Right forelimb (tissue), 1 donor: ENCODE data around the gene PYY.
"Not testable (repeated sequence)": the region's sequence is repeated elsewhere in the genome, so short reads cannot be mapped to it uniquely, and the experiment has no call there.

Experiments used
- DNase-seq: peaks from one replicate; pipeline ENCODE4 v3.0.0-alpha.2; 2018

PYY gene

GRCh38 chr17:43945074-43945829, 8.5 kb downstream of the PYY start:
- DNase-seq: no peak

GRCh38 chr17:43942051-43942685, 11.6 kb downstream of the PYY start, which contains the start of gene PPY:
TSS of gene PPY (minus strand) at chr17:43942476. CDS start at chr17:43941654, 822 bp downstream.
- DNase-seq: no peak

- DNase-seq: no peak
Measured at GRCh38 chr17:43940630-43941029, 13.1 kb downstream of the PYY start.

- DNase-seq: no peak
Measured at GRCh38 chr17:43939886-43940285, 13.9 kb downstream of the PYY start.

- not testable (repeated sequence) for DNase-seq
Measured at GRCh38 chr17:43939452-43939851, 14.3 kb downstream of the PYY start.

GRCh38 chr17:43938838-43939182, 14.9 kb downstream of the PYY start:
- no peak for DNase-seq

- no peak for DNase-seq
Measured at GRCh38 chr17:43936434-43936833, 17.3 kb downstream of the PYY start.

- no peak for DNase-seq
Measured at GRCh38 chr17:43935926-43936261, 17.8 kb downstream of the PYY start.

GRCh38 chr17:43935204-43935925, 18.4 kb downstream of the PYY start:
- DNase-seq: no peak

- DNase-seq: no peak
Measured at GRCh38 chr17:43932923-43933322, 20.8 kb downstream of the PYY start.

GRCh38 chr17:43932357-43932756, 21.4 kb downstream of the PYY start:
- no peak for DNase-seq

GRCh38 chr17:43931062-43931571, 22.6 kb downstream of the PYY start:
- DNase-seq: no peak

- no peak for DNase-seq
Measured at GRCh38 chr17:43928609-43929008, 25.1 kb downstream of the PYY start.

- not testable (repeated sequence) for DNase-seq
Measured at GRCh38 chr17:43927929-43928328, 25.8 kb downstream of the PYY start.

- DNase-seq: no peak
Measured at GRCh38 chr17:43927060-43927864, 26.5 kb downstream of the PYY start.

- DNase-seq: no peak
Measured at GRCh38 chr17:43924558-43924957, 29.2 kb downstream of the PYY start.

- no peak for DNase-seq
Measured at GRCh38 chr17:43920500-43921095, 33.1 kb downstream of the PYY start.

GRCh38 chr17:43918026-43918389, 35.7 kb downstream of the PYY start:
- no peak for DNase-seq

GRCh38 chr17:43917348-43918025, 36.3 kb downstream of the PYY start:
- DNase-seq: peak; percentile 65

- DNase-seq: no peak
Measured at GRCh38 chr17:43917016-43917347, 36.8 kb downstream of the PYY start.

- DNase-seq: no peak
Measured at GRCh38 chr17:43916385-43916784, 37.4 kb downstream of the PYY start.

- DNase-seq: no peak
Measured at GRCh38 chr17:43915559-43915958, 38.2 kb downstream of the PYY start.
